NCI-H1694 (cell line): ENCODE measurements around the gene B4GALT3.
A peak's percentile ranks its signal among the peaks of the same experiment; 100 is the strongest.

Experiments
- DNase-seq: peaks from one replicate; lab custom pipeline; 2025; lab: John Stamatoyannopoulos, UW

The B4GALT3 gene

GRCh38 chr1:161206411-161207140, 29.3 kb upstream of the B4GALT3 start:
- DNase-seq, result no peak

- peak; percentile 99 for DNase-seq
Measured at GRCh38 chr1:161201836-161202712, 24.8 kb upstream of the B4GALT3 start, which contains the start of gene NDUFS2. Gene NDUFS2 (plus strand): TSS chr1:161202367. CDS start chr1:161202386, 19 bp downstream.

GRCh38 chr1:161200992-161201835, 23.9 kb upstream of the B4GALT3 start:
- no peak for DNase-seq

GRCh38 chr1:161200421-161200991, 23.2 kb upstream of the B4GALT3 start:
- DNase-seq, result no peak

- DNase-seq, result no peak
Measured at GRCh38 chr1:161199506-161200139, 22.3 kb upstream of the B4GALT3 start.

GRCh38 chr1:161198897-161199431, 21.7 kb upstream of the B4GALT3 start, which contains the start of gene ADAMTS4:
Gene ADAMTS4 (minus strand): TSS chr1:161199054. CDS start chr1:161198627, 427 bp downstream.
- peak; percentile 98 for DNase-seq

- no peak for DNase-seq
Measured at GRCh38 chr1:161198194-161198896, 21.0 kb upstream of the B4GALT3 start.

GRCh38 chr1:161197560-161198193, 20.4 kb upstream of the B4GALT3 start:
- DNase-seq, result no peak

- no peak for DNase-seq
Measured at GRCh38 chr1:161196521-161197451, 19.5 kb upstream of the B4GALT3 start.

- DNase-seq, result no peak
Measured at GRCh38 chr1:161196111-161196510, 18.8 kb upstream of the B4GALT3 start.

- DNase-seq, result no peak
Measured at GRCh38 chr1:161195171-161195570, 17.9 kb upstream of the B4GALT3 start.

- DNase-seq, result no peak
Measured at GRCh38 chr1:161193561-161194235, 16.4 kb upstream of the B4GALT3 start.

- peak; percentile 66 for DNase-seq
Measured at GRCh38 chr1:161192476-161193465, 15.5 kb upstream of the B4GALT3 start.

- no peak for DNase-seq
Measured at GRCh38 chr1:161191971-161192370, 14.7 kb upstream of the B4GALT3 start.

GRCh38 chr1:161190962-161191521, 13.7 kb upstream of the B4GALT3 start:
- no peak for DNase-seq

- no peak for DNase-seq
Measured at GRCh38 chr1:161189036-161189435, 11.7 kb upstream of the B4GALT3 start.
